Adipocyte (in vitro differentiated cells): ENCODE measurements around the gene DENND1A.

Experiments used
- DNase-seq: peaks from one replicate; pipeline ENCODE4 v3.0.0-alpha.2; 2015; ENCODE audit warnings: low read depth
- H3K27me3 ChIP-seq: replicated peaks from 2 replicates; pipeline ENCODE4 v1.7.0; 2013; ENCODE audit warnings: mild to moderate bottlenecking, low read length, moderate library complexity; ENCODE audit not compliant: control insufficient read depth, insufficient read depth
- H3K36me3 ChIP-seq: 2 replicates; pipeline ENCODE4 v1.7.0; 2013; ENCODE audit warnings: low read length, mild to moderate bottlenecking, moderate library complexity; ENCODE audit not compliant: control insufficient read depth, insufficient read depth, severe bottlenecking
- H3K4me1 ChIP-seq: 2 replicates; pipeline ENCODE4 v1.7.0; 2013; ENCODE audit warnings: mild to moderate bottlenecking, low read length, moderate library complexity; ENCODE audit not compliant: control insufficient read depth, insufficient read depth
- H3K4me3 ChIP-seq: 2 replicates; pipeline ENCODE4 v1.7.0; 2013; ENCODE audit warnings: mild to moderate bottlenecking, low read length, moderate library complexity
- H3K9ac ChIP-seq: 2 replicates; pipeline ENCODE4 v1.7.0; 2013; ENCODE audit warnings: mild to moderate bottlenecking, low read length, moderate library complexity
- H3K9me3 ChIP-seq: 2 replicates; pipeline ENCODE4 v1.7.0; 2013; ENCODE audit warnings: mild to moderate bottlenecking, low read length, moderate library complexity; ENCODE audit not compliant: control insufficient read depth

Gene DENND1A

DNA sequence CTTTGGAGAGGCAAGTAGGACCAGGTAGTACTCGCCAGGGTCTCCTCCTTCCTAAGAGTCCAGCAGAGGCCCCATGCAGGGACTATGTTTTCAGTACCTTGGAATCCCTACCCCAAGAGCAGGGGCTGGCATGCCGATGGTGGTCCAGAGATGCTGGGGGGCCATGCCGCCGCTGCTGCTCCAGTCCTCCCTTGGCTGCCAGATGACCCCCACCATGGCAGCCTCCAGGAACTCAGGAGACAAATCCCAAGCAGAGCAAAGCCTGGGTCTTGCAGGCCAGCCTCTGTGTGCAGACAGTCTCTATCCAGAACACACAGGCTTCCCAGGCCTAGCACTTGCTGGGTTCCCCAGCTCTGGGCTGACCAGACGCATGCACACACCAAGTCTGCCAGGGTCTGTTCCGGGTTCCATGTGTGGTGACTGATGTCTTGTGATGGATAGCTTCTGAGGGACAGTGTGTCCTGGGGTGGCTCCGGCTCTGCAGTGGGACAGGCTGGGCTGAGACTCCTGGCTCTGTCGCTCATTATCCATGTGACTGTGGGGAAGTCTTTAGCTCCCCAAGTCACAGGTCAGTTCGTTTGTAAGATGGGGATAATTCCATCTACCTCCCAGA lies 446.6 kb downstream of the DENND1A start:
- no peak overlapping the region for H3K4me3 ChIP-seq
- H3K9me3 ChIP-seq, result no peaks in the 10 kb centered on the region
- no peak overlapping the region for H3K9ac ChIP-seq

DNA sequence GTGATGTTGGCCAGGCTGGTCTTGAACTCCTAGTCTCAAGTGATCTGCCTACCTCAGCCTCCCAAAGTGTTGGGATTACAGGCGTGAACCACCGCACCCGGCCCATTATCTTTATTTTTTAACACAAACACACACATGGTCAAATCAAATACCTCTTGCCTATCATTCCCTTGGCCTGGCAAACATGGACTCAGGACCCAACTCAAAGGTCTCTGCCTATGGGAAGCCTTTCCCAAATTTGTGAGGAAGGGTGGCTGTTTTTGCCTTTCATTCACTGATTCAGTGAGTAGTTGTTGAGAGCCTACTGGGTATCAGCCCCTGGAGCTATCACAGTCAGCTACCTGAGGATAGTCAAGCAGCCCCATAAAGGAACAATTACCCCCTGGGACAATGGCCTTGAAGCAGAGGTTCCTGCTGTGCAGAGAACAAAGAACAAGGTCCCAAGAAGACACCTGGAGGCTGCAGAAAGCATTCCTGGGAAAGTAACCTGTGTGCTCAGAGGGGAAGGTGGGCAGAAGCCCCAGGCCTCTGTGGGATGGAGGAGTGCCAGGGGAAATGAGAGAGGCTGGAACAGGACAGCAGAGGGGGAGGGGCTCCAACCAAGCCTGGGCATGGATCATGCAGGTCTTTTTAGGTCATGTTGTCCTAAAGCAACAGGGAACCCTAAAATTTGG lies 447.5 kb downstream of the DENND1A start:
- no peak overlapping the region for H3K9ac ChIP-seq
- H3K4me1 ChIP-seq, result no peaks in the 10 kb centered on the region
- no peak for DNase-seq
- H3K27me3 ChIP-seq, result no peaks in the 10 kb centered on the region
- no peak overlapping the region for H3K4me3 ChIP-seq
- no peaks in the 10 kb centered on the region for H3K36me3 ChIP-seq
- no peaks in the 10 kb centered on the region for H3K9me3 ChIP-seq

More for the DNA sequence above, 446.6 kb downstream of the DENND1A start:
- Histone ChIP-seq H3K4me1 (no peaks in the 10 kb centered on the region), H3K36me3 (no peaks in the 10 kb centered on the region), H3K27me3 (no peaks in the 10 kb centered on the region)
- DNase-seq, result no peak

DNA sequence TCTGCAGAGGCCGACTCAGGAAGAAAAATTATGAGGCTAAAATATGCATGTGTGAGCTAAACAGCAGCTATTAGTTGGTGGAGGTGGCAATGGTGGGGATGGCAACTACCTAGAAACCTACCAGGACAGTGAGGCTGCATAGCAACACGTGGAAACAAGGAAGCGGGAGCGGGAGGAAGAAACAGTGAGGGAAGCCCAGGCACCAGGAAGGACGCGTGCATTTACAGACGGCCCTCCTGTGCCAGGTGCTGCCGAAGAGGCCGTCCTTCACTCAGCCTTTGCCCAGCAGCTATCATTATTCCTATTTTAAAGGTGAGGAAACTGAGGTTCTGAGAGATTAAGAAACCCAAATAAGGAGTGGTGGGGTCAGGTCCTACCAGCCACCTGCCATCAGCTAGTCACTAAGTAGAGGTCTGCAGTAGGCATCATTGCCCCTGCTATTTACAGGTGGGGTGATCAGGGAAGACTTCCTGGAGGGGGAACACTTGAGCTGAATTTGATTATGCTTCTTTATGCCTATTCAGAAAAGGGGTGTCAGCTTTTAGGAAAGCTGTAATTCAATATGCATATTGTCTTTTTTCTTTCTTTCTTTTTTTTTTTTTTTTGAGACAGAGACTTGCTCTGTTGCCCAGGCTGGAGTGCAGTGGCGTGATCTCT lies 448.6 kb downstream of the DENND1A start:
- Histone ChIP-seq H3K4me3 (no peak overlapping the region), H3K9me3 (no peaks in the 10 kb centered on the region), H3K4me1 (no peaks in the 10 kb centered on the region), H3K36me3 (no peaks in the 10 kb centered on the region), H3K9ac (no peak overlapping the region), H3K27me3 (no peaks in the 10 kb centered on the region)
- DNase-seq, result no peak

DNA sequence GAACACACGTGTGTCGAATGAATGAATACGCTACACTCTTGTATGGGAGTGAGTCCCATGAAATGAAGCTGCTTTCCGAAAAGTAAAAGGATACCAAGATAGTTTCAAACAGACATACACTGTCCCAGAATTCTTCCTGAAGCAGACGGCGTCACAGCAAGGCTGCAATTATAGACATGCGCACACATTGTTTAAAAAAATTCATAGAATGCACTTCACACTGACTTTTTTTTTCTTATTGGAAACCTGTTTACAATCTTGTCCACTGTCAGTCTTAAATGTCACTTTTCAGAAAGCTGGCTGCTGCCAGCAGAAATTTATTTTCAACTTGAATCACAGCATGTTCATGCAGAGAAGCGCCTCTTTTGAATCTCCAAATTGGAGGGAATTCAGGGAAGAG lies 449.1 kb downstream of the DENND1A start:
- H3K36me3 ChIP-seq, result no peaks in the 10 kb centered on the region
- H3K9ac ChIP-seq, result no peak overlapping the region
- no peaks in the 10 kb centered on the region for H3K4me1 ChIP-seq
- no peaks in the 10 kb centered on the region for H3K9me3 ChIP-seq
- DNase-seq, result no peak
- H3K27me3 ChIP-seq, result no peaks in the 10 kb centered on the region
- H3K4me3 ChIP-seq, result no peak overlapping the region

DNA sequence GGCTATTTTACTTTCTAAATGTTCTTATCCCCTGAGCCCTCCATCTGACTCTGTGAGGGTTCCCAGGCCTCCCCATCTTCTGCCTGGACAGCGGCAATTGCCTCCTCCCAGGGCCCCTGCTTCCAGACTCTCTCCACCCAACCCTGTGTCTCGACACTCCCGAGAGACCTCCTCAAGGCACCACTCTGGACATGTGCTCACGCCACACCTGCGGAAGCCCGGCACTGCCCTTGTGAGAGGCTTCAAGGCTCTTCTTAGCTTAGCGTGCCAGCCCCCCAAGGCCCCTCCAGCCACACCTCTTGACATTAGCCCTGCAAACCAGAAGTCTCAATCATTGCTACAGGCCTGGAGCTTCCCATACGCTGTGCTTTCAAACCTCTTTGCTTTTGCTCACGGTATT lies 449.8 kb downstream of the DENND1A start:
- H3K36me3 ChIP-seq, result no peaks in the 10 kb centered on the region
- no peak overlapping the region for H3K4me3 ChIP-seq
- DNase-seq, result no peak
- H3K4me1 ChIP-seq, result no peaks in the 10 kb centered on the region
- no peak overlapping the region for H3K9ac ChIP-seq
- no peaks in the 10 kb centered on the region for H3K27me3 ChIP-seq
- no peaks in the 10 kb centered on the region for H3K9me3 ChIP-seq

DNA sequence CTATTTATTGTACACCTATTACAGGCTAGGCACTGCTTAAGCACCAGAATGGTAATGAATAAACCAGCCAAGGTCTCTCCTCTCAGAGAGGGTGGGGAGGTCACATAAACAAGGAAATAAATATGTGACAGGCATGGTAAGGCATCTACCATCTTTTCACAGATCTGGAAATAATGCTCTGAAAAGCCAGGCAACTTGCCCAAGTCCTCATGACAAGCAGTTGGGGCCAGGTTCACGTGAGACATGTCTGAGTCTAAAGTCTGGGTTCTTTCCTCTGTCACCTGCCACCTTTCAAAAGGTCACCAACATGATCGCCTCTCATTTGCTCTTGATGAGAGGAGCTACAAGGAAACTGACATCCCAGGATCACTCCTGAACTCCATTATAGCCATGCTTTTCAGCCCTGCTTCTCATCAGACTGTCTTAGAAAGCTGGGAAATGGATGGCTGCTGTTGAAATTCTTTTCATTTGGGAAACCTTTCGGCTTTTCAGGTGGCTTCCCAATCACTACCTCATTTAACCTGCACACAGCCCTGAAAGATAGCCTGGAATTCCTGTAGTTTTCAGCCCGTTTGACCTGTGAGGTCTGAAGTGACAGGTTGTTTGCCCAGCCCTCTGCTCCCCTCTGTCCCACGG lies 450.8 kb downstream of the DENND1A start:
- H3K9ac ChIP-seq, result no peak overlapping the region
- no peaks in the 10 kb centered on the region for H3K27me3 ChIP-seq
- no peak for DNase-seq
- H3K4me3 ChIP-seq, result no peak overlapping the region
- no peaks in the 10 kb centered on the region for H3K4me1 ChIP-seq
- H3K9me3 ChIP-seq, result no peaks in the 10 kb centered on the region
- no peaks in the 10 kb centered on the region for H3K36me3 ChIP-seq

DNA sequence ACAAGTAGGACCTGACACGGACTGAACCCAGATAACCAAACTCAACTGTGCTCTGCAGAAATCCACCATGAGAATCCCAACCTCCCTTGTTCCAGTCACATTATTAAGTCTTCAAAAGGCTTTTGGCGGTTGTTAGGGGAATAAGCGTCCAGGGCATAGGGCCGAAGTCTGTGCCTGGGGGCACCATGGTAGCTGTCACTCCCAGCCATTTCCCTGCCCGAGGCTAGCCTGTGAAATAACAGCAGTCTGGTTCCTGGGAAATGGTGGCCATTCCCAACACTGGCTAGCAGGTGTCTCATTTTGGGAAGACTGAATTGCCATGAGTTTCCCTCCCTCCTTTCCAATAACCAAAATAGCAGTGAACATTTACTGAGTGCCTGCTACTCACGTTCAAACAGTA lies 451.8 kb downstream of the DENND1A start:
- DNase-seq, result no peak
- no peak overlapping the region for H3K9ac ChIP-seq

DNA sequence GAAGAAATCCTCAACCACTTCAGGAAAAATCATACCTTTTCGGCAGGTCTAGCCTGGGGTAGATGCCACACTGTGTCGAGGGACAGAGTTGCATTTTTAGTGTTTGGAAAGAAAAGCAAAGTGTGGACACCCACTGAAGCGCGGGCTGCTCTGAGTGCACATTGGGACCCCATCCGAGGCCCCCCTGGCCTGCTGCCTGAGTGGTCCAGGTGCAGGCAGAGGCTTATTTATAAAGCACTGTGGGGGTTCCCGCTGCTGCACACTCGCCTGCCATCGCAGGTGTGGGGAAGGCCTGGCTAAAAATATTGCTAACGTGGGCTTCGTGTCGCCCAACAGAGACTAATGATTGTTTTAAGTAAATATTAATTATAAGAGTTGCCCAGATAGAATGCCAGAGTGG lies 454.5 kb downstream of the DENND1A start:
- no peak for DNase-seq
- Histone ChIP-seq H3K36me3 (no peaks in the 10 kb centered on the region), H3K4me3 (no peak overlapping the region)

More for the DNA sequence above, 451.8 kb downstream of the DENND1A start:
- Histone ChIP-seq H3K36me3 (no peaks in the 10 kb centered on the region), H3K27me3 (no peaks in the 10 kb centered on the region), H3K9me3 (no peaks in the 10 kb centered on the region), H3K4me1 (no peaks in the 10 kb centered on the region), H3K4me3 (no peak overlapping the region)

DNA sequence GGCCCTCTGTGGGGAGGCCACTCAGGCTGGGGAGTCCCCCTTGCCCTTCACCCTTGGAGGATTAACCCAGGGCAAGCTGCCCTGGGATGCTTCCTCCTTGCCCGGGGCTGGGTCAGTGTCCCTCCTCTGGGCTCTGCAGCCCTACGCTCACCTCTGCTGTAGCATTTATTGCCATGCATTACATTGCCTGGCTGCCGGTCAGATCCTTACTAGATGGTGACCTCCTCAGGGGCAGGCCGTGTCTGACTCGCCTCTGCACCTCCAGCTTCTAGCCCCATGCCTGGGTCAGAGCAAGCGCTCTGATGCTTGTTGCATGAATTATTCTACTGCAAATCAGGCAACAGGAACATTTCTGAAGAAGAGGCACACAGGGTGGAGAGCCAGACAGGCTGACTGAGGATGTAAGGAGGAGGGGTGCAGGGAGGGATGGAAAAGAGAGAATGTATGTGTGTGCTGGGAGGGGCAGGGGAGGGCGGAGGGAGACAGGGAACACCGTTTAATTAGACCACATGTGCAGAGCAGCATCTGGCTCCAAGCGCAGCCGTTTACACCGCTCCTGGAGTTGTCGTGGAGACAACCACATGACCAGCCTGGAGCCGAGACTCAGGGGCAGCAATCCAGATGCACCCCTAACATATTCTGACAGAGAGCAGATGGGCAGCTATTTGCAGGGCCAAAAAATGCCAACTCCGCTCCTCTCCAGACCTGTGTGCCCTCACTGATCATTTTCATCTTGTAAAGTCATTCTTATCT lies 456.9 kb downstream of the DENND1A start:
- Histone ChIP-seq H3K9ac (no peak overlapping the region), H3K4me3 (no peak overlapping the region), H3K27me3 (no peaks in the 10 kb centered on the region), H3K4me1 (no peaks in the 10 kb centered on the region), H3K9me3 (no peaks in the 10 kb centered on the region), H3K36me3 (no peaks in the 10 kb centered on the region)
- no peak for DNase-seq

More for the DNA sequence above, 454.5 kb downstream of the DENND1A start:
- no peaks in the 10 kb centered on the region for H3K9me3 ChIP-seq
- H3K4me1 ChIP-seq, result no peaks in the 10 kb centered on the region
- no peaks in the 10 kb centered on the region for H3K27me3 ChIP-seq
- no peak overlapping the region for H3K9ac ChIP-seq

DNA sequence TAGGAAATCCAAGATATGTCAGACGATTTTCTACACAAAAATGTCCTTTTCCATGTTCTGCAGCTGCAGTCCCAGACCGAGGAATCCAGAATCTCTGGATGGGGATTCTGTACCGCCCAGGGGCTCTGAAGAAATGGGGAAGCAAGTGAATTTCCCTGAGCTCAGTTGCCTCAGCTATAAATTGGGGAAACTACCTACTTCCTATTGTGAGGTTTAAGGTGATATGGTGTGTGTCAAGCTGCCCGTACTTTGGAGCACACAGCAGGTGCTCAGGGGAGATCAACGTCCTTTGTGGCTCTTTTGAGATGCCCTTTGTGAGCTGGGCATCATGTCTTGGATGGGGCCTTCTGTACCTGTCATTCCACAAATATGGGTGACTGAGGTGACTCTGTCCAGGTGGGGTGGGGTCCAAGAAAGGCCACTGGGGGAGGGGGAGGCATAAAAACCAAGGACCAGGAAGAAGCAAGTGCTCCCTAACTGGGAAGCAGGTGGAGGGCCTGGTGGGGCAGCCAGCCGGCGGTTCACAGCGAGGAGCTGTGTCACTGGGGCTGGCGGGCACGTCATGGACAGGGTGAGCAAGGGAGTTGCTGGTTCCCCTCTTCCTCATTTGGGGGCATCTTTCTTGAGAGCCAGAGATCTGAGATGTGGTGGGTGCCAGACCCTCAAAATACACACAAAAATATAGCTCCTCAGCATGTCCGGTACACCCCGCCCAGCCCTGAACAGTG lies 457.9 kb downstream of the DENND1A start:
- H3K9ac ChIP-seq, result no peak overlapping the region
- H3K36me3 ChIP-seq, result no peaks in the 10 kb centered on the region
- no peaks in the 10 kb centered on the region for H3K9me3 ChIP-seq
- no peaks in the 10 kb centered on the region for H3K27me3 ChIP-seq
- H3K4me1 ChIP-seq, result no peaks in the 10 kb centered on the region
- DNase-seq, result no peak
- no peak overlapping the region for H3K4me3 ChIP-seq
